IMR-90 (cell line): ENCODE results near the gene OPRL1. TPM values are rescaled to one million over a fixed set of nuclear protein-coding genes. Genes with fewer than 3 reads are reported as not detected.

Source experiments
- ATAC-seq: fragments of 200-7000 bp; cut with Tn5 transposase; 2 replicates; pipeline ENCODE4 v1.9.1; 2020; ENCODE audit warnings: low read depth, mild to moderate bottlenecking, moderate library complexity
- BruUV-seq: library from RNA; stranded (reverse); fragments of 400-500 nt; replicated peaks from 2 replicates; lab custom pipeline; 2021; lab: Mats Ljungman, UMichigan
- CTCF ChIA-PET: fragments of 300-600 bp; formaldehyde crosslinking; extraction: SDS; loops from one replicate; lab custom pipeline; 2021; ENCODE audit warnings: antibody characterized with exemption; lab: Yijun Ruan, JAX
- POLR2A ChIA-PET: fragments of 300-600 bp; sonication (Branson Sonifier 250); formaldehyde crosslinking; loops from one replicate; lab custom pipeline; 2022; ENCODE audit warnings: antibody characterized with exemption; ENCODE audit not compliant: unreplicated experiment; lab: Charles Lee
- DNase-seq: peaks from one replicate; pipeline ENCODE4 v3.0.0; 2013
- H2AFZ ChIP-seq: replicated peaks from 2 replicates; pipeline ENCODE3; 2013; ENCODE audit warnings: low read length, mild to moderate bottlenecking; ENCODE audit not compliant: poor library complexity
- H2AK5ac ChIP-seq: 2 replicates; pipeline ENCODE4 v1.6.1; 2013; ENCODE audit warnings: low read depth, low read length, inconsistent platforms
- H2AK9ac ChIP-seq: replicated peaks from 2 replicates; pipeline ENCODE3; 2013; ENCODE audit warnings: mild to moderate bottlenecking, low read depth, low read length, moderate library complexity; ENCODE audit not compliant: poor library complexity
- H2BK120ac ChIP-seq: 2 replicates; pipeline ENCODE4 v1.6.1; 2013; ENCODE audit warnings: low read depth, low read length, inconsistent platforms
- H2BK15ac ChIP-seq: 3 replicates; pipeline ENCODE4 v1.6.1; 2013; ENCODE audit warnings: low read depth, low read length, inconsistent platforms
- H2BK20ac ChIP-seq: 2 replicates; pipeline ENCODE4 v1.6.1; 2013; ENCODE audit warnings: low read depth, mild to moderate bottlenecking, inconsistent platforms, low read length, moderate library complexity
- H2BK5ac ChIP-seq: 2 replicates; pipeline ENCODE4 v1.6.1; 2013; ENCODE audit warnings: mild to moderate bottlenecking, low read depth, low read length, inconsistent platforms; ENCODE audit not compliant: poor library complexity, severe bottlenecking
- H3K14ac ChIP-seq: replicated peaks from 2 replicates; pipeline ENCODE4 v1.6.1; 2013; ENCODE audit warnings: low read depth, low read length, inconsistent platforms
- H3K18ac ChIP-seq: 2 replicates; pipeline ENCODE4 v1.6.1; 2013; ENCODE audit warnings: low read depth, low read length, control low read depth
- H3K23ac ChIP-seq: 2 replicates; pipeline ENCODE4 v1.6.1; 2013; ENCODE audit warnings: low read depth, low read length, inconsistent platforms
- H3K27ac ChIP-seq: 2 replicates; pipeline ENCODE4 v1.5.1; 2013; ENCODE audit warnings: mild to moderate bottlenecking, control low read depth, low read length; ENCODE audit not compliant: insufficient read depth
- H3K27me3 ChIP-seq: 2 replicates; pipeline ENCODE4 v1.6.1; 2013; ENCODE audit warnings: low read length; ENCODE audit not compliant: control insufficient read depth, insufficient read depth
- H3K36me3 ChIP-seq: 2 replicates; pipeline ENCODE4 v1.6.1; 2013; ENCODE audit warnings: low read length, mixed read lengths; ENCODE audit not compliant: control insufficient read depth, insufficient read depth
- H3K4ac ChIP-seq: 2 replicates; pipeline ENCODE4 v1.6.1; 2013; ENCODE audit warnings: low read depth, low read length, inconsistent platforms
- H3K4me1 ChIP-seq: 2 replicates; pipeline ENCODE4 v1.6.1; 2013; ENCODE audit warnings: low read length, mixed read lengths; ENCODE audit not compliant: control insufficient read depth, insufficient read depth
- H3K4me2 ChIP-seq: 2 replicates; pipeline ENCODE4 v1.6.1; 2013; ENCODE audit warnings: low read depth, mild to moderate bottlenecking, control low read depth, low read length, moderate library complexity
- H3K4me3 ChIP-seq: 2 replicates; pipeline ENCODE4 v1.5.1; 2013; ENCODE audit warnings: low read depth, mild to moderate bottlenecking, control low read depth, low read length, moderate library complexity; ENCODE audit not compliant: insufficient read depth
- H3K56ac ChIP-seq: 2 replicates; pipeline ENCODE4 v1.6.1; 2013; ENCODE audit warnings: low read length, inconsistent platforms; ENCODE audit not compliant: insufficient read depth; ENCODE audit errors: extremely low read depth
- H3K79me1 ChIP-seq, 2 experiments: 2 replicates each; pipeline ENCODE4 v1.6.1; 2013; ENCODE audit warnings: low read length in 2 of 2, inconsistent platforms in 1 of 2, low read depth in 1 of 2
- H3K9ac ChIP-seq: 2 replicates; pipeline ENCODE4 v1.6.1; 2013; ENCODE audit warnings: low read depth, low read length, control low read depth
- H3K9me1 ChIP-seq: 2 replicates; pipeline ENCODE4 v1.6.1; 2013; ENCODE audit warnings: low read length, inconsistent platforms; ENCODE audit not compliant: insufficient read depth
- H3K9me3 ChIP-seq: 2 replicates; pipeline ENCODE4 v1.6.1; 2013; ENCODE audit warnings: low read length; ENCODE audit not compliant: control insufficient read depth, insufficient read depth
- H4K20me1 ChIP-seq: 2 replicates; pipeline ENCODE4 v1.6.1; 2013; ENCODE audit warnings: low read length, inconsistent platforms; ENCODE audit not compliant: insufficient read depth
- H4K5ac ChIP-seq: 2 replicates; pipeline ENCODE4 v1.6.1; 2013; ENCODE audit warnings: mild to moderate bottlenecking, low read depth, low read length, control low read depth
- H4K8ac ChIP-seq, 2 experiments: 2 replicates each; pipeline ENCODE4 v1.6.1; 2013; ENCODE audit warnings: low read depth in 2 of 2, low read length in 2 of 2, control low read depth in 1 of 2, inconsistent platforms in 1 of 2
- H4K91ac ChIP-seq: 2 replicates; pipeline ENCODE4 v1.6.1; 2013; ENCODE audit warnings: low read depth, low read length, inconsistent platforms; ENCODE audit not compliant: insufficient read depth
- BHLHE40 ChIP-seq: fragments of 150-350 bp; IDR thresholded peaks from 2 replicates; pipeline ENCODE4 v1.6.1; 2016; ENCODE audit warnings: mild to moderate bottlenecking, low read depth, low read length
- CEBPB ChIP-seq: IDR thresholded peaks from 2 replicates; pipeline ENCODE4 v1.6.1; 2012; ENCODE audit warnings: low read depth, low read length, improper control_type of control experiment
- MAFK ChIP-seq: IDR thresholded peaks from 2 replicates; pipeline ENCODE4 v1.6.1; 2012; ENCODE audit warnings: low read depth, low read length, improper control_type of control experiment
- MAZ ChIP-seq: IDR thresholded peaks from 2 replicates; pipeline ENCODE4 v1.6.1; 2012; ENCODE audit warnings: low read depth, mild to moderate bottlenecking, low read length, improper control_type of control experiment, moderate library complexity, borderline replicate concordance
- MXI1 ChIP-seq: IDR thresholded peaks from 2 replicates; pipeline ENCODE4 v1.6.1; 2012; ENCODE audit warnings: low read depth, mild to moderate bottlenecking, low read length, moderate library complexity, borderline replicate concordance
- POLR2A ChIP-seq: IDR thresholded peaks from 2 replicates; pipeline ENCODE4 v1.6.1; 2012; ENCODE audit warnings: mild to moderate bottlenecking, low read depth, low read length
- RAD21 ChIP-seq: IDR thresholded peaks from 2 replicates; pipeline ENCODE4 v1.6.1; 2012; ENCODE audit warnings: low read length, improper control_type of control experiment
- RFX5 ChIP-seq: IDR thresholded peaks from 2 replicates; pipeline ENCODE4 v1.8.0; 2012; ENCODE audit warnings: low read depth, mild to moderate bottlenecking, low read length, moderate library complexity
- SMC3 ChIP-seq: fragments of 150-350 bp; IDR thresholded peaks from 2 replicates; pipeline ENCODE4 v1.6.1; 2016; ENCODE audit warnings: low read depth, mild to moderate bottlenecking, antibody characterized with exemption, low read length, moderate library complexity
- USF2 ChIP-seq: fragments of 150-350 bp; IDR thresholded peaks from 2 replicates; pipeline ENCODE4 v1.6.1; 2017; ENCODE audit warnings: mild to moderate bottlenecking, antibody characterized with exemption, low read length, low read depth
- WGBS, 2 experiments: methylation state at CpG; one replicate each; pipeline versions ENCODE4 v1.1.5 to v1.1.7; 2013; ENCODE audit warnings: missing lambda C conversion rate in 2 of 2; ENCODE audit not compliant: insufficient read length in 1 of 2; ENCODE audit errors: extremely low coverage in 2 of 2; 5-methylcytosine and 5-hydroxymethylcytosine counted together
- dilution Hi-C: fragments of 300-500 bp; cut with HindIII; formaldehyde crosslinking; loops from one replicate; pipeline ENCODE4 v1.14.3; 2018; ENCODE audit warnings: low sequenced_read_pairs; ENCODE audit not compliant: unreplicated experiment
- in situ Hi-C: fragments of 300-500 bp; cut with MboI; formaldehyde crosslinking; loops from 3 replicates; pipeline ENCODE4 v1.14.3; 2019; ENCODE audit warnings: low sequenced_read_pairs, inconsistent platforms, mixed read lengths
- intact Hi-C: fragments of 100-400 bp; cut with micrococcal nuclease; formaldehyde crosslinking; loops from 2 replicates; pipeline ENCODE4 v1.10.0; 2022
- polyA plus RNA-seq, 3 experiments: library from polyadenylated mRNA; depleted of rRNA; stranded (reverse); fragments of >200 nt; gene quantifications; 2 replicates each; pipeline ENCODE4 v1.2.3, GENCODE V29; 2012; ENCODE audit warnings: low replicate concordance in 1 of 3
- total RNA-seq: library from RNA; depleted of rRNA; stranded (reverse); fragments of >200 nt; gene quantifications from 2 replicates; pipeline ENCODE4 v1.2.3, GENCODE V29; 2012

OPRL1 gene
- total and polyA plus RNA-seq, 2 of the 4 experiments (the other 2 are of a cell fraction): 0.36 to 1.2 TPM

GRCh38 chr20:64033981-64034493, 45.8 kb upstream of the OPRL1 start:
- BruUV-seq: no TSS peak
- Histone ChIP-seq H2BK20ac (no peak overlapping the region), H4K91ac (no peak overlapping the region), H4K20me1 (peaks cover 5% of the 10 kb centered on the region; the same call in 1 of the 2 replicates), H3K4me1 (peaks cover 4% of the 10 kb centered on the region; the same call in 1 of the 2 replicates), H3K23ac (no peak overlapping the region), H3K36me3 (peaks cover 36% of the 10 kb centered on the region), H3K4ac (no peak overlapping the region), H3K9ac (no peak overlapping the region), H3K9me3 (no peaks in the 10 kb centered on the region), H3K79me1 (no peaks in the 10 kb centered on the region), H3K56ac (no peak overlapping the region), H4K5ac (no peak overlapping the region), H3K9me1 (no peaks in the 10 kb centered on the region), H3K27ac (no peak overlapping the region), H2AFZ (no peak overlapping the region), H2AK5ac (no peak overlapping the region), H2BK15ac (no peak overlapping the region), H4K8ac (no peak overlapping the region), H2BK120ac (no peak overlapping the region), H3K14ac (no peak overlapping the region), H3K4me2 (no peak overlapping the region), H3K18ac (no peak overlapping the region), H2AK9ac (no peak overlapping the region), H2BK5ac (no peak overlapping the region), H3K4me3 (no peak overlapping the region), H3K27me3 (peaks cover 10% of the 10 kb centered on the region; the same call in 1 of the 2 replicates)
- intact Hi-C loops: no loop called here
- dilution Hi-C loops: no loop called here
- no peak for DNase-seq
- ATAC-seq: no peak
- POLR2A ChIA-PET: no interaction called here
- in situ Hi-C loops: no loop called here
- CTCF ChIA-PET: no interaction called here
- TF ChIP-seq RFX5: no peak
- TF ChIP-seq MAFK: no peak
- no peak for TF ChIP-seq POLR2A
- no peak for TF ChIP-seq USF2
- TF ChIP-seq RAD21: no peak
- TF ChIP-seq CEBPB: no peak
- TF ChIP-seq SMC3: no peak
- no peak for TF ChIP-seq BHLHE40
- no peak for TF ChIP-seq MXI1
- no peak for TF ChIP-seq MAZ
- no CpG with 5 or more reads among the region's 11 CpGs for WGBS, 2 experiments
